Stomach (tissue), 9 donors: ENCODE results near the gene CACNA2D2. TPM values are rescaled to one million over a fixed set of nuclear protein-coding genes. Genes with fewer than 3 reads are reported as not detected.

Experiments
- DNase-seq, 2 donors: peaks; one replicate each; pipeline versions ENCODE4 v3.0.0 to v3.0.0-alpha.2; 2013 to 2019
- H3K27ac ChIP-seq, 5 donors: fragments of 200-600 bp in 4 of 5; sonication (generic) in 4 of 5; one replicate each; pipeline ENCODE4 v1.5.1; 2013 to 2019; ENCODE audit warnings: mild to moderate bottlenecking in 1 of 5, moderate library complexity in 1 of 5
- H3K27me3 ChIP-seq, 3 donors: fragments of 200-600 bp; sonication (generic); one replicate each; pipeline ENCODE4 v1.5.1; 2017 to 2019; ENCODE audit warnings: mixed run types in 1 of 3
- H3K36me3 ChIP-seq, 4 donors: fragments of 200-600 bp; sonication (generic); 1 replicate in 3 of 4; 2 replicates in 1 of 4; pipeline ENCODE4 v1.5.1; 2016 to 2019
- H3K4me1 ChIP-seq, 4 donors: fragments of 200-600 bp; sonication (generic); one replicate each; pipeline ENCODE4 v1.5.1; 2016 to 2019
- H3K4me3 ChIP-seq, 4 donors: fragments of 200-600 bp; sonication (generic) in 3 of 4; one replicate each; pipeline ENCODE4 v1.5.1; 2016 to 2019; ENCODE audit warnings: mild to moderate bottlenecking in 1 of 4
- H3K9me3 ChIP-seq, 4 donors: fragments of 200-600 bp; sonication (generic); one replicate each; pipeline ENCODE4 v1.5.1; 2016 to 2019
- EP300 ChIP-seq: sonication (generic); formaldehyde crosslinking; IDR thresholded peaks from one replicate; pipeline ENCODE4 v1.6.1; 2017; ENCODE audit warnings: antibody characterized with exemption
- POLR2A ChIP-seq, 4 donors: fragments of 450-650 bp; IDR thresholded peaks; one replicate each; pipeline ENCODE4 v1.6.1; 2016; ENCODE audit warnings: antibody characterized with exemption in 4 of 4, control low read depth in 2 of 4, mild to moderate bottlenecking in 1 of 4, moderate library complexity in 1 of 4
- POLR2AphosphoS5 ChIP-seq, 3 donors: sonication (generic); formaldehyde crosslinking; IDR thresholded peaks; one replicate each; pipeline ENCODE4 v1.6.1; 2016; ENCODE audit warnings: antibody characterized with exemption in 3 of 3
- WGBS, 5 donors: extraction: QIAGEN DNeasy Blood & Tissue Kit in 3 of 5; methylation state at CpG; one replicate each; pipeline versions ENCODE4 v1.1.5 to v1.1.7; 2013 to 2018; 5-methylcytosine and 5-hydroxymethylcytosine counted together
- intact Hi-C: fragments of 100-400 bp; cut with DNase I; formaldehyde crosslinking; loops from one replicate; pipeline ENCODE4 v1.15.1; 2023; ENCODE audit warnings: low total_unique reads
- polyA plus RNA-seq, 3 donors: library from polyadenylated mRNA; stranded (reverse); fragments of 200-250 nt; gene quantifications; one replicate each; pipeline ENCODE4 v1.2.3, GENCODE V29; 2013
- total RNA-seq, 5 donors: library from RNA; depleted of rRNA; stranded (reverse); fragments of >200 nt; gene quantifications; one replicate each; pipeline versions ENCODE4 v1.1.0 to v1.2.3, GENCODE V29; 2014 to 2016
- TF ChIP-seq, protein P1 (sequence below), 7 experiments: fragments of 450-650 bp in 4 of 7; fragments of 200-600 bp in 3 of 7; sonication (generic) in 3 of 7; IDR thresholded peaks; one replicate each; pipeline ENCODE4 v1.5.1; 2016 to 2019; ENCODE audit warnings: antibody characterized with exemption in 7 of 7, control low read depth in 2 of 7, mild to moderate bottlenecking in 1 of 7
- donor health status: healthy with polysubstance abuse.
- donor health status: Bipolar disorder and iron deficiency.
- donor health status: healthy.

Gene CACNA2D2
- total and polyA plus RNA-seq, 8 donors = 0.92 to 45.8 (median 1.9) TPM

- Histone ChIP-seq H3K36me3 (no peaks in the 10 kb centered on the region), H3K4me3 (no peak overlapping the region), H3K4me1 (peaks cover 4 to 14% (median 10%) of the 10 kb centered on the region in 4 donors), H3K27ac (peak overlapping the region in 2 of 5 donors; percentile 20 to 30), H3K9me3 (no peaks in the 10 kb centered on the region), H3K27me3 (no peaks in the 10 kb centered on the region)
- 35 to 53% (median 38%) methylated on average over 10 to 12 of the region's 12 CpGs for WGBS, 5 donors
- TF ChIP-seq EP300 (no peak), POLR2A (IDR thresholded peaks at IDR 0.05) (no peak), POLR2AphosphoS5 (IDR thresholded peaks at IDR 0.05) (no peak)
- TF ChIP-seq, protein P1, sequence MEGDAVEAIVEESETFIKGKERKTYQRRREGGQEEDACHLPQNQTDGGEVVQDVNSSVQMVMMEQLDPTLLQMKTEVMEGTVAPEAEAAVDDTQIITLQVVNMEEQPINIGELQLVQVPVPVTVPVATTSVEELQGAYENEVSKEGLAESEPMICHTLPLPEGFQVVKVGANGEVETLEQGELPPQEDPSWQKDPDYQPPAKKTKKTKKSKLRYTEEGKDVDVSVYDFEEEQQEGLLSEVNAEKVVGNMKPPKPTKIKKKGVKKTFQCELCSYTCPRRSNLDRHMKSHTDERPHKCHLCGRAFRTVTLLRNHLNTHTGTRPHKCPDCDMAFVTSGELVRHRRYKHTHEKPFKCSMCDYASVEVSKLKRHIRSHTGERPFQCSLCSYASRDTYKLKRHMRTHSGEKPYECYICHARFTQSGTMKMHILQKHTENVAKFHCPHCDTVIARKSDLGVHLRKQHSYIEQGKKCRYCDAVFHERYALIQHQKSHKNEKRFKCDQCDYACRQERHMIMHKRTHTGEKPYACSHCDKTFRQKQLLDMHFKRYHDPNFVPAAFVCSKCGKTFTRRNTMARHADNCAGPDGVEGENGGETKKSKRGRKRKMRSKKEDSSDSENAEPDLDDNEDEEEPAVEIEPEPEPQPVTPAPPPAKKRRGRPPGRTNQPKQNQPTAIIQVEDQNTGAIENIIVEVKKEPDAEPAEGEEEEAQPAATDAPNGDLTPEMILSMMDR (IDR thresholded peaks at IDR 0.05) = no peak
- peak; percentile 77 to 82 for DNase-seq
- intact Hi-C loops = no loop called here
Observed at GRCh38 chr3:50390508-50391224, 112.8 kb downstream of the CACNA2D2 start.

DNA sequence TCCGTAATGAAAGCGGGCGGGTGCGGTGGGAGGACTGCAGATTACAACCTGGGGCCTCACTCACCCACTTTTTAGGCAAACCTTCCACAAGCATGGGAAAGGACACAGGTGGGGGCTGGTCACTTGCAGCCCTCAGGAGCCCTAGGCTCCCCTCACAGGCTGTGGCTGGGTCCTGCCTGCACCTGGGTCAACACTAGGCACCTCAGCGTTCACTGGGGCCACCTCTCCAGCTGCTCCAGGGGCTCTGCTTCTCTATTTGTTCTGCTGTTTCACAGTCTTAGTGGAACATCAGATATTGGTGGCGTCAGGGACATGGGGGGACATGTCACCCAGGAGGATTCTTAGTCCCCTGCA lies 114.0 kb downstream of the CACNA2D2 start:
- Histone ChIP-seq H3K9me3 (no peaks in the 10 kb centered on the region), H3K4me1 (peaks cover 4 to 14% (median 10%) of the 10 kb centered on the region in 4 donors), H3K4me3 (no peak overlapping the region), H3K27ac (no peak overlapping the region), H3K27me3 (no peaks in the 10 kb centered on the region), H3K36me3 (no peaks in the 10 kb centered on the region)
- intact Hi-C loops = no loop called here
- TF ChIP-seq, protein P1 (IDR thresholded peaks at IDR 0.05) = no peak
- TF ChIP-seq POLR2AphosphoS5 (IDR thresholded peaks at IDR 0.05) (no peak), POLR2A (IDR thresholded peaks at IDR 0.05) (no peak), EP300 (no peak)
- DNase-seq = no peak
- 80 to 90% (median 85%) methylated on average over 6 of the region's 6 CpGs for WGBS, 5 donors

GRCh38 chr3:50388720-50389413 lies 114.6 kb downstream of the CACNA2D2 start:
- Histone ChIP-seq H3K36me3 (no peaks in the 10 kb centered on the region), H3K9me3 (no peaks in the 10 kb centered on the region), H3K27ac (no peak overlapping the region), H3K27me3 (no peaks in the 10 kb centered on the region), H3K4me3 (no peak overlapping the region), H3K4me1 (peaks cover 4 to 14% (median 10%) of the 10 kb centered on the region in 4 donors)
- TF ChIP-seq EP300 = no peak
- TF ChIP-seq, protein P1 (IDR thresholded peaks at IDR 0.05) = no peak
- no peak for TF ChIP-seq POLR2A (IDR thresholded peaks at IDR 0.05)
- TF ChIP-seq POLR2AphosphoS5 (IDR thresholded peaks at IDR 0.05) = no peak
- 79 to 88% (median 85%) methylated on average over 22 of the region's 22 CpGs for WGBS, 5 donors
- intact Hi-C loops = no loop called here
- DNase-seq = no peak

DNA sequence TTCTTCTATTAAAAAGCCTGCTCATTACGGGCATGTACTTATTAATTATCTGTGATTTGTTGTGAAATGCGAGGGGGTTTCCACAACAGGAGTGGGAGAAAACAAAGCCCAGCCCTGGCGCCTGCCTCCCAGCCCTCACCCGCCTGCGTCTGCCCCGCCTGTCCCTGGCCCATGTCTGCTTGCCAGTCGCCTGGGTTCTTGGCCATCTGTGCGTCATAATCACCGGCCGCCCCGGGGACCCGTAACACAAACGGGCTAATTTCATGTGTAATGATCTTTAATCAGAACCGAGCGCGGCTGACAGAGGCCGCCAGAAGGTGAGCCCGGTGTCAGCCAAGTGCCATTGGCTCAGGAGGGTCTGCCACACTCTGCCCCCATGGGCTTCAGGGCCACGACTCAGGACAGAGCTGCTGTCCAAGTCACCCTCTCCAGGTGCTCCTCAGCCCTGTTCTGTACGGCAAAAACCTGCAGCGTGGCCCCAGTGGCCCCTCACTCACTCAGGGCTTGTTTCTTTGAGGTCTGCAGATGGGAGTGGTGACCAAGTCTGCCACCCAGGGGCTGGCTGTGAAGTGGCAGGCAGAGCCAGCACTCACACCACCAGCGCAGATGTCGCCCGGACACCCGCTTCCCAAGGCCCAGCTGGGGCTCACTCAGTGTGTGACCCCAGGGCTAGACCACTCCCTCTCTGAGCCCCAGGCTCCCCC lies 115.3 kb downstream of the CACNA2D2 start:
- Histone ChIP-seq H3K36me3 (no peaks in the 10 kb centered on the region), H3K4me3 (no peak overlapping the region), H3K9me3 (no peaks in the 10 kb centered on the region), H3K27ac (no peak overlapping the region), H3K27me3 (no peaks in the 10 kb centered on the region), H3K4me1 (peaks cover 4 to 14% (median 10%) of the 10 kb centered on the region in 4 donors)
- 66 to 77% (median 71%) methylated on average over 21 to 25 of the region's 25 CpGs for WGBS, 5 donors
- intact Hi-C loops = no loop called here
- peak in 1 of 2 donors; percentile 68 for DNase-seq
- TF ChIP-seq EP300 (no peak), POLR2A (IDR thresholded peaks at IDR 0.05) (no peak), POLR2AphosphoS5 (IDR thresholded peaks at IDR 0.05) (no peak)
- TF ChIP-seq, protein P1 (IDR thresholded peaks at IDR 0.05) = no peak
